Measurements from ENCODE around the gene RAET1G.

DNA sequence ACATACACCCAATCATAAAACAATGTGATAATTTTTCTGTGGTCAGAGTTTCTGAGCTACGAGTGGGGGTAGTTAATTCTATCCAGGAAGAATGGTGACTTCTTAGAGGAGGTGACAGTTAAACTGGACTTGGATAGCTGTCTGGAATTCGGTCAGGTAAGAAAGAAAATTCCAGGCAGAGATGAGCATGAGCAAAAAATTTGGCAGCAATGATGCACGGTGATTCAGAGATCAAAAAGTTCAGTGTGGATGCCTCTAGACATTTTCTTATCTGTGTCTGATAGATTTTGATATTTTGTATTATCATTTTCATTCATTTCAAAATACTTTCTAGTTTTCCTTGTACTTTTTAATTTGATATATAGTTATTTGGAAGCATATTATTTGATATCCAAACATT, 37.0 kb downstream of the RAET1G start:
- TF ChIP-seq CTCF (IDR thresholded peaks at IDR 0.05) = no peak
- TF ChIP-seq POLR2A (IDR thresholded peaks at IDR 0.05) = no peak
